ENCODE results near the gene MYB.

MYB gene

DNA sequence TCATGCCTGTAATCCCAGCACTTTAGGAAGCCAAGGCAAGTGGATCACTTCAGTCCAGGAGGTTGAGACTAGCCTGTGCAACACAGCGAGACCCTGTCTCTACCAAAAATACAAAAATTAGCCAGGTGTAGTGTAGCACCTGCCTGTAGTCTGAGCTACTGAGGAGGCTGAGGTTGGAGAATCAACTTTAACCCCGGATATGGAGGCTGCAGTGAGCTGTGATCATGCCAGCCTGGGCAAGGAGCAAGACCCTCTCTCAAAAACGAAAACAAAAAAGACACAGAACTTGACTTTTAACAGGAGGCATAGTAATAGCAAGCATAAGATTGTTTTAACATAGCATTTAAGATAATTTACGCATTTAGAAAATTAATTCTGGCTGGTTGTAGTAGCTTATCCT is 32.5 kb downstream of the MYB start:
- H3K27ac ChIP-seq: no peak overlapping the region
- TF ChIP-seq CTCF (conservative IDR thresholded peaks at IDR 0.05) (no peak), ZFX (IDR thresholded peaks at IDR 0.05) (no peak)

DNA sequence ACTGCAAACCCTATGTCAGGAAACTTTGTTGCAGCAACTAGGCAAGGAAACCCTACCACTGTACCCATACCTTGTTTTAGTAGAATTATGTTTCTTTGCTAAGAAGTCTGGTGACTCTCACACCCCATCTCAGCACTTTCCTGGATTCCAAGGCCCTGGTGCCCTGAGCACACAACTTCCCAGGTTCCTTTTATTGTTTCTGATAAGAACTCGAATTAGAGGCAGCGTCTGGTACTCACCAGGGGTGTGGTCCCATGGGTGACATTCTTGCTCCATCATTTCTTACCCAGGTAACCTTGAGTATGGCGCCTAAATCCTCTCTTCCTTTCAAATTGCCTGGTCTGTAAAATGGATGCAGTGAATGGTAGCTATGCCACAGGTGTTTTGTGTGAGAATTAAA is 34.1 kb downstream of the MYB start:
- TF ChIP-seq ZFX (IDR thresholded peaks at IDR 0.05) (no peak), CTCF (conservative IDR thresholded peaks at IDR 0.05) (no peak)
- H3K27ac ChIP-seq: no peak overlapping the region

DNA sequence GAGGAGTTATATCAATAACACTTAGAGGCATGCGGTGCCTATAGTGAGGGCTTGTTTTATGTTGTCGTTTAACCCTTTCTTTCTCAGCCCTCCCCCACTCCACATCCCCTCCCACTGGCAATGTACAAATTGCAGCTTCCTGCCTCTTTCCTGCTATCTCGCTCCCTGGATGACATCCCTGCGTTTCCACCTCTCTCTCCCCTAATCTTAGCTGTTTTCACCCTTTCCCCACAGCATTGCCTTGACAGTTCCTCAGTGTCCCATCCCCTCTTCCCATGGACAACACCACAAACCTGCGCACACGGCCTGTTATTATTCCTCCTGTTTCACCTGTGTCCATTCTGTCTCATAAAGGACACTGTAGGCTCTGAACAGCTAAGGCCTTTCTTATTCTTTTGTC is 34.5 kb downstream of the MYB start:
- no peak overlapping the region for H3K27ac ChIP-seq
- TF ChIP-seq CTCF (conservative IDR thresholded peaks at IDR 0.05): no peak
- TF ChIP-seq ZFX (IDR thresholded peaks at IDR 0.05): no peak

- TF ChIP-seq CTCF (conservative IDR thresholded peaks at IDR 0.05): no peak
- TF ChIP-seq ZFX (IDR thresholded peaks at IDR 0.05): no peak
- H3K27ac ChIP-seq: no peak overlapping the region
These were observed 36.6 kb downstream of the MYB start for GRCh38 chr6:135217663-135218062.

GRCh38 chr6:135219346-135219745 is 38.2 kb downstream of the MYB start:
- no peak overlapping the region for H3K27ac ChIP-seq

DNA sequence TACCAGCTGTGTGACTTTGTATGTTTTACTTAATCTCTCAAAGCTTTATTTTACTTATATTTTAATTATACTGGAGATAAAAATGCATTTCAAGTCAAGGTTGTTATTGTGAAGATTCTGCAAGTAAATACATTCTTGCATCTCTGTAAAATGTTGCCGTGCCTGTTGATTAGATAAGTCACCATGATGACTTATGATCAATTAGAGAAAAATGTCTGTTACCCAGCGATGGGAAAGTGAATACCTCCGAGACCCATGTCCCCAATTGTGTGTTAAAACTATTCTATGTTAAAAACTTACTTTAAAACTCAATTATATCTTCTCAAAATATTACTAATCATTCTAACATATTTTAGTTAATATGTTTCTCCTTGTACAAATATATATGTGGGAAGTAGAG is 39.9 kb downstream of the MYB start:
- no peak for TF ChIP-seq CTCF (conservative IDR thresholded peaks at IDR 0.05)
- TF ChIP-seq ZFX (IDR thresholded peaks at IDR 0.05): no peak
- H3K27ac ChIP-seq: no peak overlapping the region

More at GRCh38 chr6:135219346-135219745, 38.2 kb downstream of the MYB start:
- no peak for TF ChIP-seq ZFX (IDR thresholded peaks at IDR 0.05)
- no peak for TF ChIP-seq CTCF (conservative IDR thresholded peaks at IDR 0.05)

DNA sequence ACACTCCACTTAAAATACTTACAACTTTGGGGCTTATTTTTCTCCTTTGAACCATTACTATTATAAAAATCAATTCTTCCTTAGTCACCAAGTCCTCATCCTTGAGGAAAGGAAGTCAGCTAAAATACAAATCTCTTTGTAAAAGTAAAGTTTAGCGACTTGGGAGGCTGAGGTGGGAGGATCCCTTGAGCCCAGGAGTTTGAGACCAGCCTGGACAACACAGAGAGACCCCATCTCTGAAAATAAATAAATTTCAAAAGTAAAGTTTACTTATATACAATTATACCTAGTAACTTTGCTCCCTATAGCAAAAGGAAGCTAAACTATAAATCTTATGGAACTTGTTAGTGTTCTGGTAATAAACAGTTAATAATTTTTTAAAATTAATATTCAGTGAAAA is 40.4 kb downstream of the MYB start:
- no peak overlapping the region for H3K27ac ChIP-seq
- TF ChIP-seq CTCF (conservative IDR thresholded peaks at IDR 0.05) (no peak), ZFX (IDR thresholded peaks at IDR 0.05) (no peak)
